22Rv1 (cell line): ENCODE measurements around the gene JTB.

ENCODE experiments used
- CTCF ChIP-seq: fragments of 450-650 bp; IDR thresholded peaks from 2 replicates; pipeline ENCODE4 v1.5.1; 2017; ENCODE audit warnings: mild to moderate bottlenecking
- ZFX ChIP-seq: fragments of 450-650 bp; IDR thresholded peaks from 2 replicates; pipeline ENCODE4 v1.6.1; 2017; ENCODE audit warnings: antibody characterized with exemption, borderline replicate concordance

DNA sequence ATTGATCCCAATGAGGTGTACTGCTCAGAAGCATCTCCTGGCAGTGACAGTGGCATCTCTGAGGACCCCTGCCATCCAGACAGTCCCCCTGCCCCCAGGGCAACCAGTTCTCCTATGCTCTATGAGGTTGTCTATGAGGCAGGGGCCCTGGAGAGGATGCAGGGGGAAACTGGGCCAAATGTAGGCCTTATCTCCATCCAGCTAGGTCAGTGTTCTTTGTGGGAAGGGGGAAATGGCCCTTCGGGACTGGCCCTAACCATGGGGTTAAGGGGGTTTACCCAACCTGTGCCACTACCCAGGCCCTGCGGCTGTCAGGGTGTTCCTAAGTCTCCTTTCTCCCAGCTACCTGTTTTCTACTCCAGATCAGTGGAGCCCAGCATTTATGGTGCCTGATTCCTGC is 8.5 kb downstream of the JTB start:
- TF ChIP-seq CTCF (no peak), ZFX (no peak)
